Activated CD8-positive, alpha-beta T cell treated with anti-CD3 and anti-CD28 coated beads for 36 hours (primary cell): ENCODE data around the gene IMPDH1. TPM values are rescaled to one million over a fixed set of nuclear protein-coding genes. Genes with fewer than 3 reads are reported as not detected.

Source experiments
- ATAC-seq: fragments of 200-7000 bp; cut with Tn5 transposase; one replicate; pipeline ENCODE4 v1.10.0; 2021; ENCODE audit warnings: mild to moderate bottlenecking, moderate library complexity
- CTCF ChIA-PET: fragments of 350-600 bp; sonication (Branson Sonifier 250); formaldehyde crosslinking; loops from one replicate; lab custom pipeline; 2021; ENCODE audit warnings: antibody characterized with exemption; lab: Charles Lee
- POLR2A ChIA-PET: fragments of 350-600 bp; sonication (Branson Sonifier 250); formaldehyde crosslinking; loops from one replicate; lab custom pipeline; 2021; ENCODE audit warnings: antibody characterized with exemption; lab: Charles Lee
- DNase-seq: peaks from one replicate; pipeline ENCODE4 v3.0.0-alpha.2; 2020
- H3K27ac Mint-ChIP-seq: one replicate; pipeline ENCODE4 v1.8.0; 2021; ENCODE audit warnings: mild to moderate bottlenecking, mixed read lengths
- H3K27me3 Mint-ChIP-seq: one replicate; pipeline ENCODE4 v1.8.0; 2021; ENCODE audit warnings: mixed read lengths
- H3K36me3 Mint-ChIP-seq: one replicate; pipeline ENCODE4 v1.8.0; 2021; ENCODE audit warnings: low read depth, mixed read lengths
- H3K4me1 Mint-ChIP-seq: one replicate; pipeline ENCODE4 v1.8.0; 2021; ENCODE audit warnings: low read depth, mixed read lengths
- H3K4me3 Mint-ChIP-seq: one replicate; pipeline ENCODE4 v1.8.0; 2021; ENCODE audit warnings: mild to moderate bottlenecking, moderate library complexity, mixed read lengths
- H3K9me3 Mint-ChIP-seq: one replicate; pipeline ENCODE4 v1.8.0; 2021; ENCODE audit warnings: mixed read lengths
- CTCF ChIP-seq: fragments of 200-600 bp; IDR thresholded peaks from one replicate; pipeline ENCODE4 v1.8.0; 2022; ENCODE audit warnings: antibody characterized with exemption, mild to moderate bottlenecking
- intact Hi-C: fragments of 100-400 bp; cut with micrococcal nuclease; formaldehyde crosslinking; loops from one replicate; pipeline ENCODE4 v1.10.0; 2022
- total RNA-seq, 2 experiments: library from RNA; stranded (reverse); gene quantifications; one replicate each; pipeline ENCODE4 v1.2.3, GENCODE V29; 2021

Gene IMPDH1
- total RNA-seq, 2 experiments from 2014 or later: 60.5 to 68.1 TPM

GRCh38 chr7:128385988-128386925 is 23.5 kb downstream of the IMPDH1 start:
- H3K4me1 Mint-ChIP-seq: no peaks in the 10 kb centered on the region
- H3K27ac Mint-ChIP-seq: no peak overlapping the region
- ATAC-seq: no peak
- ChIA-PET POLR2A (interaction anchor here (0.8 to 1.0 kb wide), 2 partner anchors 33 to 35 kb away, joined by 3 read pairs; no protein-coding TSS in a partner anchor), CTCF (interaction anchor here (0.7 to 9.4 kb wide), 18 partner anchors 9 to 282 kb away, joined by 3 to 264 read pairs (median 12); partner anchors contain the start of genes PRRT4 and RBM28)
- no peaks in the 10 kb centered on the region for H3K36me3 Mint-ChIP-seq
- intact Hi-C loops: loop anchor here (2.0 kb wide), 1 partner anchor 39 kb away; no protein-coding TSS in a partner anchor
- DNase-seq: no peak
- no peak overlapping the region for H3K4me3 Mint-ChIP-seq
- no peaks in the 10 kb centered on the region for H3K9me3 Mint-ChIP-seq
- TF ChIP-seq CTCF: no peak
- no peaks in the 10 kb centered on the region for H3K27me3 Mint-ChIP-seq

- Mint-ChIP-seq H3K9me3 (no peaks in the 10 kb centered on the region), H3K27ac (no peak overlapping the region), H3K27me3 (no peaks in the 10 kb centered on the region), H3K4me1 (no peaks in the 10 kb centered on the region), H3K4me3 (no peak overlapping the region), H3K36me3 (no peaks in the 10 kb centered on the region)
- no peak for TF ChIP-seq CTCF
- intact Hi-C loops: no loop called here
- ATAC-seq (no peak), DNase-seq (no peak)
- CTCF ChIA-PET: interaction anchor here (0.6 to 8.7 kb wide), 5 partner anchors 14 to 41 kb away, joined by 3 to 84 read pairs (median 9); partner anchors contain the start of gene RBM28
- POLR2A ChIA-PET: no interaction called here
Measured at GRCh38 chr7:128384726-128385125, 25.1 kb downstream of the IMPDH1 start.

GRCh38 chr7:128383776-128384175 is 26.0 kb downstream of the IMPDH1 start:
- no peak overlapping the region for H3K27ac Mint-ChIP-seq
- no peak overlapping the region for H3K4me3 Mint-ChIP-seq
- ATAC-seq: no peak
- H3K27me3 Mint-ChIP-seq: no peaks in the 10 kb centered on the region
- no peak for DNase-seq
- intact Hi-C loops: no loop called here
- ChIA-PET CTCF (interaction anchor here (1.2 to 8.7 kb wide), 6 partner anchors 11 to 42 kb away, joined by 3 to 84 read pairs (median 14); partner anchors contain the start of gene RBM28), POLR2A (interaction anchor here (1.4 kb wide), 1 partner anchor 40 kb away, joined by 4 read pairs; the partner anchor contains the start of gene RBM28)
- H3K9me3 Mint-ChIP-seq: no peaks in the 10 kb centered on the region
- TF ChIP-seq CTCF: no peak
- H3K4me1 Mint-ChIP-seq: no peaks in the 10 kb centered on the region
- no peaks in the 10 kb centered on the region for H3K36me3 Mint-ChIP-seq

DNA sequence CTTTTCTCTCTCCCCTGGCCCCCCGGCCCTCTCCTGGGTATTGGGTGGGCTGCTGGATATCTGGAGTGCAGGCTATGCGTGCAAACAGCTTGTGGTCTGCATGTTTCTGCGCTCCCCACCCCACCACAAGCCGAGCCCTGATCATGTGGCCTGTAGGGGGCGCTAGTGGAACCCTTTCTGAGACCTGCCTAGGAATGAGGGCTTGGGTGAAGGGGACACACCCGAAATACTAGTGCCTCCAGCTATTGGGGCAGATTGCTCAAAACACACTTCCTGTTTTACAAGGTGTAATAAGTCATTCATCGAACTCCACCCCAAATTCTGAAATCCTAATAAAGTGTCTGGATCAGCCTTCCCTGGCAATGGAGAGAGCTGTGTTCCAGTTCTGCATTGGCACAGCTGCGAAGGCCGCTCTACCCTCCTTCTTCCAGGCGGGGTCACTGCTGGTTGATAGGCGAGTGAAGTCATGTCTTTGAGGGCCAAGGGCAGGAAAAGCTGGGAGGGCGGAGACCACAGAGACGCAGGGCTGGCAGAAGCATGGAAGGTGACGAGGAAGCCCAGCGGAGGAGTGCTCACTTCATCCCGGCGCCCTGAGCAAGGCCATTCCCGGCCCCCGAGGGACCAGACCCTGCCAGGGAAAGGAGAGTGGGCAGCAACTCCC is 28.5 kb downstream of the IMPDH1 start:
- peak; percentile 61 for ATAC-seq
- no peaks in the 10 kb centered on the region for H3K27me3 Mint-ChIP-seq
- H3K4me1 Mint-ChIP-seq: no peaks in the 10 kb centered on the region
- H3K27ac Mint-ChIP-seq: no peak overlapping the region
- no peaks in the 10 kb centered on the region for H3K36me3 Mint-ChIP-seq
- ChIA-PET POLR2A (interaction anchor here (1.1 kb wide), 1 partner anchor 43 kb away, joined by 3 read pairs; no protein-coding TSS in a partner anchor), CTCF (interaction anchor here (0.7 to 7.5 kb wide), 26 partner anchors 8 to 673 kb away, joined by 3 to 79 read pairs (median 6); partner anchors contain the start of gene RBM28)
- H3K9me3 Mint-ChIP-seq: no peaks in the 10 kb centered on the region
- peak; percentile 83 for TF ChIP-seq CTCF
- intact Hi-C loops: no loop called here
- no peak overlapping the region for H3K4me3 Mint-ChIP-seq
- peak; percentile 73 for DNase-seq
